WTC11 (cell line): ENCODE results near the gene MND1.

Source experiments
- CREB1 ChIP-seq: sonication (generic); formaldehyde crosslinking; IDR thresholded peaks from 2 replicates; pipeline ENCODE4 v1.8.0; 2023; ENCODE audit warnings: mild to moderate bottlenecking, missing genetic modification reagents
- CTCF ChIP-seq: fragments of 200-600 bp; IDR thresholded peaks from 2 replicates; pipeline ENCODE4 v1.8.0; 2022; ENCODE audit warnings: antibody characterized with exemption
- ELF4 ChIP-seq: sonication (generic); formaldehyde crosslinking; IDR thresholded peaks from 2 replicates; pipeline ENCODE4 v1.8.1; 2022; ENCODE audit warnings: low read depth, mild to moderate bottlenecking, moderate library complexity, missing genetic modification reagents
- TEAD4 ChIP-seq: sonication (generic); formaldehyde crosslinking; IDR thresholded peaks from 2 replicates; pipeline ENCODE4 v1.8.0; 2022; ENCODE audit warnings: mild to moderate bottlenecking, missing genetic modification reagents
- ZBTB21 ChIP-seq: sonication (generic); formaldehyde crosslinking; IDR thresholded peaks from 2 replicates; pipeline ENCODE4 v1.8.1; 2023; ENCODE audit warnings: mild to moderate bottlenecking, missing genetic modification reagents, borderline replicate concordance
- TF ChIP-seq, protein P1 (sequence below): sonication (generic); formaldehyde crosslinking; conservative IDR thresholded peaks from 2 replicates; pipeline ENCODE4 v1.8.1; 2022; ENCODE audit warnings: mild to moderate bottlenecking, missing genetic modification reagents

GRCh38 chr4:153324046-153324445 is 20.4 kb upstream of the MND1 start:
- TF ChIP-seq, protein P1, sequence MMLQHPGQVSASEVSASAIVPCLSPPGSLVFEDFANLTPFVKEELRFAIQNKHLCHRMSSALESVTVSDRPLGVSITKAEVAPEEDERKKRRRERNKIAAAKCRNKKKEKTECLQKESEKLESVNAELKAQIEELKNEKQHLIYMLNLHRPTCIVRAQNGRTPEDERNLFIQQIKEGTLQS (CRISPR knock-in tag), result no peak
- TF ChIP-seq CTCF, result no peak
- TF ChIP-seq ZBTB21 (CRISPR knock-in tag), result no peak
- TF ChIP-seq ELF4 (CRISPR knock-in tag), result no peak
- TF ChIP-seq TEAD4, result no peak
- no peak for TF ChIP-seq CREB1 (CRISPR knock-in tag)
